SU-DHL-6 (cell line): ENCODE measurements around the gene EFCAB3.
"Not testable (repeated sequence)": the region's sequence is repeated elsewhere in the genome, so short reads cannot be mapped to it uniquely, and the experiment has no call there.

Experiments used
- H2AFZ ChIP-seq: fragments of 200-600 bp; sonication (generic); 2 replicates; pipeline ENCODE4 v1.6.1; 2014; ENCODE audit warnings: low read depth, mild to moderate bottlenecking, moderate library complexity, mixed read lengths, antibody characterized with exemption, low read length; ENCODE audit not compliant: severe bottlenecking
- H3F3A ChIP-seq: fragments of 200-600 bp; shearing (Covaris generic); 2 replicates; pipeline ENCODE4 v1.6.0; 2016; ENCODE audit warnings: antibody characterized with exemption, mild to moderate bottlenecking; ENCODE audit not compliant: insufficient read depth
- H3K27ac ChIP-seq: fragments of 200-600 bp; sonication (generic); 2 replicates; pipeline ENCODE4 v1.5.1; 2016; ENCODE audit warnings: low read depth, mild to moderate bottlenecking, low read length, moderate library complexity, mixed read lengths
- H3K27me3 ChIP-seq: fragments of 200-600 bp; sonication (generic), shearing (Covaris generic); 2 replicates; pipeline ENCODE4 v1.6.0; 2014; ENCODE audit warnings: mild to moderate bottlenecking, low read length
- H3K36me3 ChIP-seq: fragments of 200-600 bp; sonication (generic); 2 replicates; pipeline ENCODE4 v1.6.1; 2014; ENCODE audit warnings: mild to moderate bottlenecking, low read length, mixed read lengths
- H3K4me2 ChIP-seq: fragments of 300-600, 200-600 bp; shearing (Covaris generic), sonication (generic); 2 replicates; pipeline ENCODE4 v1.6.0; 2014; ENCODE audit warnings: low read length, low read depth, mild to moderate bottlenecking; ENCODE audit not compliant: poor library complexity, severe bottlenecking
- H3K4me3 ChIP-seq: fragments of 200-600 bp; sonication (generic); 2 replicates; pipeline ENCODE4 v1.5.1; 2014; ENCODE audit warnings: antibody characterized with exemption, low read length, mild to moderate bottlenecking, mixed read lengths; ENCODE audit not compliant: insufficient read depth, poor library complexity, severe bottlenecking
- H3K79me2 ChIP-seq: fragments of 200-600 bp; sonication (generic); 2 replicates; pipeline ENCODE4 v1.6.1; 2014; ENCODE audit warnings: mild to moderate bottlenecking, low read length, moderate library complexity; ENCODE audit not compliant: insufficient read depth
- H3K9ac ChIP-seq: fragments of 200-600 bp; sonication (generic); 2 replicates; pipeline ENCODE4 v1.7.0; 2014; ENCODE audit warnings: mild to moderate bottlenecking, low read length
- H3K9me2 ChIP-seq: fragments of 200-600 bp; sonication (generic); replicated peaks from 2 replicates; pipeline ENCODE4 v1.6.1; 2014; ENCODE audit warnings: low read length; ENCODE audit not compliant: insufficient read depth
- H3K9me3 ChIP-seq: fragments of 200-600 bp; sonication (generic); 2 replicates; pipeline ENCODE4 v1.6.1; 2014; ENCODE audit warnings: low read length, mixed read lengths; ENCODE audit not compliant: insufficient read depth
- H4K20me1 ChIP-seq: fragments of 200-600 bp; sonication (generic); 2 replicates; pipeline ENCODE4 v1.6.1; 2014; ENCODE audit warnings: low read depth, mild to moderate bottlenecking, antibody characterized with exemption, low read length, moderate library complexity, mixed read lengths
- EZH2phosphoT487 ChIP-seq: fragments of 200-600 bp; sonication (generic), shearing (Covaris generic); conservative IDR thresholded peaks from 2 replicates; pipeline ENCODE4 v1.6.1; 2018; ENCODE audit warnings: mild to moderate bottlenecking, antibody characterized with exemption, low read length, moderate library complexity, mixed read lengths
- TF ChIP-seq, protein P1 (sequence below): fragments of 200-600 bp; sonication (generic); IDR thresholded peaks from one replicate; pipeline ENCODE4 v1.5.1; 2017; ENCODE audit warnings: antibody characterized with exemption, mild to moderate bottlenecking, low read length, moderate library complexity; ENCODE audit not compliant: insufficient read depth, poor library complexity, severe bottlenecking

EFCAB3 gene

GRCh38 chr17:62392908-62393307 lies 12.6 kb downstream of the EFCAB3 start:
- TF ChIP-seq, protein P1, sequence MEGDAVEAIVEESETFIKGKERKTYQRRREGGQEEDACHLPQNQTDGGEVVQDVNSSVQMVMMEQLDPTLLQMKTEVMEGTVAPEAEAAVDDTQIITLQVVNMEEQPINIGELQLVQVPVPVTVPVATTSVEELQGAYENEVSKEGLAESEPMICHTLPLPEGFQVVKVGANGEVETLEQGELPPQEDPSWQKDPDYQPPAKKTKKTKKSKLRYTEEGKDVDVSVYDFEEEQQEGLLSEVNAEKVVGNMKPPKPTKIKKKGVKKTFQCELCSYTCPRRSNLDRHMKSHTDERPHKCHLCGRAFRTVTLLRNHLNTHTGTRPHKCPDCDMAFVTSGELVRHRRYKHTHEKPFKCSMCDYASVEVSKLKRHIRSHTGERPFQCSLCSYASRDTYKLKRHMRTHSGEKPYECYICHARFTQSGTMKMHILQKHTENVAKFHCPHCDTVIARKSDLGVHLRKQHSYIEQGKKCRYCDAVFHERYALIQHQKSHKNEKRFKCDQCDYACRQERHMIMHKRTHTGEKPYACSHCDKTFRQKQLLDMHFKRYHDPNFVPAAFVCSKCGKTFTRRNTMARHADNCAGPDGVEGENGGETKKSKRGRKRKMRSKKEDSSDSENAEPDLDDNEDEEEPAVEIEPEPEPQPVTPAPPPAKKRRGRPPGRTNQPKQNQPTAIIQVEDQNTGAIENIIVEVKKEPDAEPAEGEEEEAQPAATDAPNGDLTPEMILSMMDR: no peak
- no peak for TF ChIP-seq EZH2phosphoT487
- H2AFZ ChIP-seq: no peak overlapping the region
- no peaks in the 10 kb centered on the region for H3K27me3 ChIP-seq
- H3K27ac ChIP-seq: no peak overlapping the region
- H3K79me2 ChIP-seq: no peaks in the 10 kb centered on the region
- no peak overlapping the region for H3K9ac ChIP-seq
- no peak overlapping the region for H3K4me3 ChIP-seq
- no peaks in the 10 kb centered on the region for H3K9me2 ChIP-seq
- no peaks in the 10 kb centered on the region for H3K9me3 ChIP-seq
- no peaks in the 10 kb centered on the region for H3F3A ChIP-seq
- no peaks in the 10 kb centered on the region for H4K20me1 ChIP-seq
- no peak overlapping the region for H3K4me2 ChIP-seq
- H3K36me3 ChIP-seq: no peaks in the 10 kb centered on the region

GRCh38 chr17:62398891-62399290 lies 18.5 kb downstream of the EFCAB3 start:
- no peak overlapping the region for H3K4me3 ChIP-seq
- no peak overlapping the region for H3K4me2 ChIP-seq
- no peak overlapping the region for H3K27ac ChIP-seq
- no peak overlapping the region for H2AFZ ChIP-seq
- H3K9me2 ChIP-seq: no peaks in the 10 kb centered on the region
- H3K9ac ChIP-seq: no peak overlapping the region
- no peaks in the 10 kb centered on the region for H3K79me2 ChIP-seq
- no peaks in the 10 kb centered on the region for H3F3A ChIP-seq
- no peaks in the 10 kb centered on the region for H3K9me3 ChIP-seq
- H3K36me3 ChIP-seq: no peaks in the 10 kb centered on the region
- no peaks in the 10 kb centered on the region for H3K27me3 ChIP-seq
- TF ChIP-seq EZH2phosphoT487: no peak
- TF ChIP-seq, protein P1: no peak
- H4K20me1 ChIP-seq: no peaks in the 10 kb centered on the region

- no peak overlapping the region for H2AFZ ChIP-seq
- H3F3A ChIP-seq: no peaks in the 10 kb centered on the region
- no peak overlapping the region for H3K4me3 ChIP-seq
- no peak overlapping the region for H3K9ac ChIP-seq
- H4K20me1 ChIP-seq: no peaks in the 10 kb centered on the region
- no peak overlapping the region for H3K4me2 ChIP-seq
- H3K27me3 ChIP-seq: no peaks in the 10 kb centered on the region
- TF ChIP-seq, protein P1: no peak
- TF ChIP-seq EZH2phosphoT487: no peak
- H3K9me3 ChIP-seq: no peaks in the 10 kb centered on the region
- H3K36me3 ChIP-seq: no peaks in the 10 kb centered on the region
- H3K79me2 ChIP-seq: no peaks in the 10 kb centered on the region
- no peaks in the 10 kb centered on the region for H3K9me2 ChIP-seq
- H3K27ac ChIP-seq: no peak overlapping the region
These were observed 25.1 kb downstream of the EFCAB3 start for GRCh38 chr17:62405451-62405850.

- not testable (repeated sequence) for H3K4me2 ChIP-seq, H3K9ac ChIP-seq, H4K20me1 ChIP-seq, H3K27me3 ChIP-seq, H3K9me3 ChIP-seq, H3K36me3 ChIP-seq, H3K27ac ChIP-seq, H3K9me2 ChIP-seq, H3K79me2 ChIP-seq, H2AFZ ChIP-seq, H3F3A ChIP-seq, H3K4me3 ChIP-seq
These were observed 32.7 kb downstream of the EFCAB3 start for GRCh38 chr17:62413090-62413489.
